SK-N-SH (cell line): Measurements from ENCODE around the gene KBTBD3. TPM values are rescaled to one million over a fixed set of nuclear protein-coding genes. Genes with fewer than 3 reads are reported as not detected.
"Not testable (repeated sequence)": the region's sequence is repeated elsewhere in the genome, so short reads cannot be mapped to it uniquely, and the experiment has no call there.

Source experiments
- CTCF ChIA-PET: fragments of 300-600, 350-600 bp; formaldehyde crosslinking; extraction: SDS; loops from one replicate; lab custom pipeline; 2021; lab: Yijun Ruan, JAX
- POLR2A ChIA-PET: fragments of 350-600 bp; sonication (Branson Sonifier 250); formaldehyde crosslinking; extraction: SDS; loops from one replicate; lab custom pipeline; 2020; ENCODE audit warnings: antibody characterized with exemption, inconsistent platforms; lab: Yijun Ruan, JAX
- DNase-seq: peaks from one replicate; pipeline ENCODE4 v3.0.0; 2012
- H2AFZ ChIP-seq: fragments of 200-600 bp; sonication (generic); 2 replicates; pipeline ENCODE4 v1.8.1; 2016; ENCODE audit warnings: antibody characterized with exemption, mild to moderate bottlenecking, low read depth
- H3F3A ChIP-seq: fragments of 200-600 bp; sonication (generic); replicated peaks from 2 replicates; pipeline ENCODE3; 2016; ENCODE audit warnings: antibody characterized with exemption, mild to moderate bottlenecking; ENCODE audit not compliant: insufficient read depth
- H3K27ac ChIP-seq, 2 experiments: fragments of 200-500 bp in 1 of 2; fragments of 200-600 bp in 1 of 2; sonication (Bioruptor generic) in 1 of 2; sonication (generic), shearing (Covaris generic) in 1 of 2; 2 replicates each; pipeline versions ENCODE4 v1.5.1 to v1.6.1; 2014 to 2016; ENCODE audit warnings: low read depth in 2 of 2, inconsistent platforms in 1 of 2, low read length in 1 of 2, mild to moderate bottlenecking in 1 of 2, mixed read lengths in 1 of 2
- H3K27me3 ChIP-seq: fragments of 200-600 bp; sonication (generic), shearing (Covaris generic); 2 replicates; pipeline ENCODE4 v1.6.1; 2016; ENCODE audit warnings: mixed run types; ENCODE audit not compliant: insufficient read depth
- H3K36me3 ChIP-seq, 2 experiments: fragments of 200-500 bp in 1 of 2; fragments of 200-600 bp in 1 of 2; sonication (Bioruptor generic) in 1 of 2; sonication (generic) in 1 of 2; replicated peaks in 1 of 2; 2 replicates each; pipeline versions ENCODE3 to v1.5.1; 2014 to 2016; ENCODE audit warnings: low read length in 1 of 2, mild to moderate bottlenecking in 1 of 2; ENCODE audit not compliant: insufficient read depth in 2 of 2, control insufficient read depth in 1 of 2
- H3K4me1 ChIP-seq, 2 experiments: fragments of 200-500 bp in 1 of 2; fragments of 200-600 bp in 1 of 2; sonication (Bioruptor generic) in 1 of 2; sonication (generic), shearing (Covaris generic) in 1 of 2; 2 replicates each; pipeline versions ENCODE4 v1.5.1 to v1.6.1; 2014 to 2016; ENCODE audit warnings: low read depth in 1 of 2, low read length in 1 of 2, mixed run types in 1 of 2; ENCODE audit not compliant: insufficient read depth in 2 of 2, control insufficient read depth in 1 of 2
- H3K4me2 ChIP-seq: fragments of 200-600 bp; sonication (generic), shearing (Covaris generic); 2 replicates; pipeline ENCODE4 v1.6.1; 2017; ENCODE audit warnings: mixed run types
- H3K4me3 ChIP-seq, 2 experiments: fragments of 200-500 bp in 1 of 2; fragments of 200-600 bp in 1 of 2; sonication (Bioruptor generic) in 1 of 2; sonication (generic), shearing (Covaris generic) in 1 of 2; 2 replicates each; pipeline versions ENCODE4 v1.5.1 to v1.8.1; 2014 to 2016; ENCODE audit warnings: low read depth in 2 of 2, inconsistent platforms in 1 of 2, low read length in 1 of 2, mild to moderate bottlenecking in 1 of 2, mixed read lengths in 1 of 2, moderate library complexity in 1 of 2
- H3K79me2 ChIP-seq: fragments of 200-600 bp; sonication (generic); 2 replicates; pipeline ENCODE4 v1.8.1; 2017; ENCODE audit warnings: mild to moderate bottlenecking; ENCODE audit not compliant: insufficient read depth
- H3K9ac ChIP-seq: fragments of 200-600 bp; sonication (generic); 2 replicates; pipeline ENCODE4 v1.6.1; 2017; ENCODE audit warnings: mixed run types
- H3K9me2 ChIP-seq: fragments of 200-600 bp; sonication (generic); 2 replicates; pipeline ENCODE4 v1.6.1; 2017; ENCODE audit warnings: mixed run types
- H3K9me3 ChIP-seq: fragments of 200-600 bp; sonication (generic); 2 replicates; pipeline ENCODE4 v1.6.1; 2017; ENCODE audit warnings: mixed run types, mild to moderate bottlenecking, moderate library complexity
- H4K20me1 ChIP-seq: fragments of 200-600 bp; sonication (generic); 2 replicates; pipeline ENCODE4 v1.6.1; 2017; ENCODE audit warnings: mild to moderate bottlenecking, mixed run types; ENCODE audit not compliant: insufficient read depth
- CHD2 ChIP-seq: fragments of 150-350 bp; IDR thresholded peaks from 2 replicates; pipeline ENCODE4 v1.6.1; 2018; ENCODE audit warnings: low read length; ENCODE audit not compliant: partially characterized antibody
- CTCF ChIP-seq: fragments of 200-600 bp; sonication (generic); IDR thresholded peaks from 2 replicates; pipeline ENCODE4 v1.6.1; 2017; ENCODE audit warnings: antibody characterized with exemption, mild to moderate bottlenecking, moderate library complexity
- ELF1 ChIP-seq: IDR thresholded peaks from 2 replicates; pipeline ENCODE4 v1.4.0; 2012
- EP300 ChIP-seq, 2 experiments: IDR thresholded peaks; 2 replicates each; pipeline versions ENCODE4 v1.4.0 to v1.6.1; 2012; ENCODE audit warnings: borderline replicate concordance in 1 of 2, low read depth in 1 of 2, low read length in 1 of 2
- EZH2phosphoT487 ChIP-seq: fragments of 200-600 bp; sonication (generic); IDR thresholded peaks from 2 replicates; pipeline ENCODE4 v1.6.1; 2017; ENCODE audit warnings: low read depth, mixed run types, mild to moderate bottlenecking, antibody characterized with exemption, moderate library complexity, borderline replicate concordance
- FOSL2 ChIP-seq: IDR thresholded peaks from 2 replicates; pipeline ENCODE4 v1.4.0; 2012; ENCODE audit warnings: low read depth, mild to moderate bottlenecking, moderate library complexity, borderline replicate concordance
- FOXJ3 ChIP-seq: sonication (generic); formaldehyde crosslinking; IDR thresholded peaks from 2 replicates; pipeline ENCODE4 v1.5.1; 2020; ENCODE audit warnings: mild to moderate bottlenecking, missing genetic modification reagents
- FOXM1 ChIP-seq: IDR thresholded peaks from 2 replicates; pipeline ENCODE4 v1.4.0; 2012; ENCODE audit warnings: low read depth, mild to moderate bottlenecking
- MAX ChIP-seq: IDR thresholded peaks from 2 replicates; pipeline ENCODE4 v1.4.0; 2012; ENCODE audit warnings: low read depth
- MXI1 ChIP-seq: IDR thresholded peaks from 2 replicates; pipeline ENCODE4 v1.6.1; 2012; ENCODE audit warnings: mild to moderate bottlenecking, low read depth, low read length, improper control_type of control experiment
- NFIC ChIP-seq: IDR thresholded peaks from 2 replicates; pipeline ENCODE4 v1.4.0; 2012; ENCODE audit warnings: borderline replicate concordance
- RXRA ChIP-seq: IDR thresholded peaks from 2 replicates; pipeline ENCODE4 v1.4.0; 2012; ENCODE audit warnings: low read depth, mild to moderate bottlenecking, borderline replicate concordance
- TAF1 ChIP-seq: IDR thresholded peaks from 2 replicates; pipeline ENCODE4 v1.6.1; 2012; ENCODE audit warnings: low read depth, mild to moderate bottlenecking, low read length, moderate library complexity, borderline replicate concordance
- TCF12 ChIP-seq: IDR thresholded peaks from 2 replicates; pipeline ENCODE4 v1.4.0; 2012
- TEAD4 ChIP-seq: IDR thresholded peaks from 2 replicates; pipeline ENCODE4 v1.4.0; 2012; ENCODE audit warnings: mild to moderate bottlenecking, borderline replicate concordance; ENCODE audit not compliant: insufficient read depth
- USF1 ChIP-seq: IDR thresholded peaks from 2 replicates; pipeline ENCODE4 v1.4.0; 2012; ENCODE audit warnings: low read depth, borderline replicate concordance
- USF2 ChIP-seq: fragments of 150-350 bp; IDR thresholded peaks from 2 replicates; pipeline ENCODE4 v1.6.1; 2017; ENCODE audit warnings: antibody characterized with exemption, low read length, low read depth, borderline replicate concordance
- ZBTB33 ChIP-seq: IDR thresholded peaks from 2 replicates; pipeline ENCODE4 v1.4.0; 2012; ENCODE audit warnings: low read depth, borderline replicate concordance
- whole genome bisulfite sequencing: methylation state at CpG from one replicate; pipeline ENCODE4 v1.1.6; 2017; ENCODE audit warnings: low lambda C conversion rate; 5-methylcytosine and 5-hydroxymethylcytosine counted together
- polyA plus RNA-seq, 3 experiments: library from polyadenylated mRNA; depleted of rRNA; stranded (reverse); fragments of >200 nt; gene quantifications; 2 replicates each; pipeline ENCODE4 v1.2.3, GENCODE V29; 2012

The KBTBD3 gene
- polyA plus RNA-seq, 1 of the 3 experiments (the other 2 are of a cell fraction) = 1.9 TPM

GRCh38 chr11:106059617-106060016 is 17.5 kb downstream of the KBTBD3 start:
- no peak overlapping the region for H3K27ac ChIP-seq
- no peaks in the 10 kb centered on the region for H4K20me1 ChIP-seq
- no peak for DNase-seq
- TF ChIP-seq FOSL2 (no peak), MXI1 (no peak), TEAD4 (no peak), ZBTB33 (no peak), EZH2phosphoT487 (no peak), USF1 (no peak), EP300 (IDR thresholded peaks at IDR 0.05; ENCODE audit: borderline replicate concordance in 1 of 2, low read depth in 1 of 2, low read length in 1 of 2) (no peak), CHD2 (no peak), CTCF (no peak), TAF1 (no peak), FOXM1 (no peak), TCF12 (no peak), RXRA (no peak), ELF1 (no peak), FOXJ3 (no peak), NFIC (no peak), MAX (no peak), USF2 (no peak)
- no peaks in the 10 kb centered on the region; the same call in 1 of the 2 replicates for H3K79me2 ChIP-seq
- no peak overlapping the region for H3K4me3 ChIP-seq
- H2AFZ ChIP-seq = no peak overlapping the region
- 90% methylated on average over 1 of the region's 1 CpG for WGBS
- H3K4me1 ChIP-seq = no peaks in the 10 kb centered on the region; a peak in 1 of 4 replicates
- H3K9ac ChIP-seq = no peak overlapping the region
- no peaks in the 10 kb centered on the region for H3F3A ChIP-seq
- no peaks in the 10 kb centered on the region for H3K9me3 ChIP-seq
- H3K4me2 ChIP-seq = no peak overlapping the region
- no peaks in the 10 kb centered on the region for H3K36me3 ChIP-seq
- ChIA-PET POLR2A (no interaction called here), CTCF (interaction anchor here (1.2 to 2.2 kb wide), 2 partner anchors 10 to 16 kb away, joined by 5 to 6 read pairs; no protein-coding TSS in a partner anchor)
- H3K9me2 ChIP-seq = no peaks in the 10 kb centered on the region
- no peaks in the 10 kb centered on the region for H3K27me3 ChIP-seq

GRCh38 chr11:106058377-106058776 is 18.8 kb downstream of the KBTBD3 start:
- POLR2A ChIA-PET, H3F3A ChIP-seq, H3K79me2 ChIP-seq, H3K36me3 ChIP-seq, H2AFZ ChIP-seq, DNase-seq, H3K4me3 ChIP-seq, H3K9me2 ChIP-seq, H3K27me3 ChIP-seq, H3K9ac ChIP-seq, H3K9me3 ChIP-seq, H3K27ac ChIP-seq, H3K4me1 ChIP-seq, H3K4me2 ChIP-seq, H4K20me1 ChIP-seq: not testable (repeated sequence)
- CTCF ChIA-PET = interaction anchor here (2.2 kb wide), 1 partner anchor 9 kb away, joined by 6 read pairs; no protein-coding TSS in a partner anchor
- 89% methylated on average over 14 of the region's 14 CpGs for WGBS
